ENCODE measurements around the gene ERICH2. TPM values are rescaled to one million over a fixed set of nuclear protein-coding genes. Genes with fewer than 3 reads are reported as not detected.

Gene ERICH2
- polyA plus RNA-seq, 1 of the 3 experiments (the other 2 are of a cell fraction) = not detected

- H3K36me3 ChIP-seq (replicated peaks in 1 of 2; ENCODE audit: control insufficient read depth in 1 of 2, insufficient read depth in 2 of 2, low read length in 1 of 2) = no peaks in the 10 kb centered on the region
- H3K79me2 ChIP-seq (ENCODE audit: insufficient read depth) = no peaks in the 10 kb centered on the region
- POLR2A ChIA-PET = no interaction called here
- WGBS (ENCODE audit: low lambda C conversion rate) = 40% methylated on average over 4 of the region's 4 CpGs
- H3K4me2 ChIP-seq = no peak overlapping the region
- H3K4me3 ChIP-seq (ENCODE audit: low read depth in 2 of 2, low read length in 1 of 2) = no peak overlapping the region
- H3K9ac ChIP-seq = no peak overlapping the region
- H2AFZ ChIP-seq (ENCODE audit: low read depth) = no peak overlapping the region
- no peaks in the 10 kb centered on the region for H3K4me1 ChIP-seq (ENCODE audit: control insufficient read depth in 1 of 2, insufficient read depth in 2 of 2, low read depth in 1 of 2, low read length in 1 of 2)
- H3K9me2 ChIP-seq = no peaks in the 10 kb centered on the region
- H3K27ac ChIP-seq (ENCODE audit: low read depth in 2 of 2, low read length in 1 of 2) = no peak overlapping the region
- no peaks in the 10 kb centered on the region for H4K20me1 ChIP-seq (ENCODE audit: insufficient read depth)
- no peaks in the 10 kb centered on the region for H3K9me3 ChIP-seq
- no peaks in the 10 kb centered on the region for H3F3A ChIP-seq (replicated peaks; ENCODE audit: insufficient read depth)
- DNase-seq = no peak
- TF ChIP-seq, protein P1, sequence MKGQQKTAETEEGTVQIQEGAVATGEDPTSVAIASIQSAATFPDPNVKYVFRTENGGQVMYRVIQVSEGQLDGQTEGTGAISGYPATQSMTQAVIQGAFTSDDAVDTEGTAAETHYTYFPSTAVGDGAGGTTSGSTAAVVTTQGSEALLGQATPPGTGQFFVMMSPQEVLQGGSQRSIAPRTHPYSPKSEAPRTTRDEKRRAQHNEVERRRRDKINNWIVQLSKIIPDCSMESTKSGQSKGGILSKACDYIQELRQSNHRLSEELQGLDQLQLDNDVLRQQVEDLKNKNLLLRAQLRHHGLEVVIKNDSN (IDR thresholded peaks at IDR 0.05; ENCODE audit: borderline replicate concordance, low read depth) = no peak
- no peak for TF ChIP-seq FOXJ3 (CRISPR knock-in tag; IDR thresholded peaks at IDR 0.05)
- TF ChIP-seq NFIC (IDR thresholded peaks at IDR 0.05; ENCODE audit: borderline replicate concordance) = no peak
- TF ChIP-seq TEAD4 (IDR thresholded peaks at IDR 0.05; ENCODE audit: borderline replicate concordance, insufficient read depth) = no peak
- no peak for TF ChIP-seq YY1 (IDR thresholded peaks at IDR 0.05; ENCODE audit: low read depth)
- no peak for TF ChIP-seq CTCF (IDR thresholded peaks at IDR 0.05)
- no peak for TF ChIP-seq TCF12 (IDR thresholded peaks at IDR 0.05)
- TF ChIP-seq MAX (IDR thresholded peaks at IDR 0.05; ENCODE audit: low read depth) = no peak
- TF ChIP-seq NRF1 (IDR thresholded peaks at IDR 0.05; ENCODE audit: low read depth, low read length) = no peak
- TF ChIP-seq RAD21 (IDR thresholded peaks at IDR 0.05; ENCODE audit: low read length) = no peak
- no peak for TF ChIP-seq POLR2AphosphoS5 (IDR thresholded peaks at IDR 0.05; ENCODE audit: low read depth, low read length)
- TF ChIP-seq SMC3 (IDR thresholded peaks at IDR 0.05; ENCODE audit: low read depth, low read length) = no peak
- no peak for TF ChIP-seq TAF1 (IDR thresholded peaks at IDR 0.05; ENCODE audit: borderline replicate concordance, low read depth, low read length)
- no peak for TF ChIP-seq REST (IDR thresholded peaks at IDR 0.05; ENCODE audit: low read depth, low read length)
- TF ChIP-seq GABPA (IDR thresholded peaks at IDR 0.05; ENCODE audit: low read depth) = no peak
- no peak for TF ChIP-seq SIN3A (IDR thresholded peaks at IDR 0.05; ENCODE audit: borderline replicate concordance, low read depth, low read length)
- no peak for TF ChIP-seq FOSL2 (IDR thresholded peaks at IDR 0.05; ENCODE audit: borderline replicate concordance, low read depth)
- no peak for TF ChIP-seq RCOR1 (IDR thresholded peaks at IDR 0.05; ENCODE audit: low read length)
- no peak for TF ChIP-seq CHD2 (IDR thresholded peaks at IDR 0.05; ENCODE audit: low read length, partially characterized antibody)
- 0 out of 2 replicates have a peak, but pooled peaks cover 6% of the 10 kb centered on the region for H3K27me3 ChIP-seq (ENCODE audit: insufficient read depth)
- CTCF ChIA-PET = interaction anchor here (0.6 to 1.5 kb wide), 3 partner anchors 22 to 527 kb away, joined by 4 to 6 read pairs (median 5); partner anchors contain the start of gene GAD1
These were observed 6.9 kb upstream of the ERICH2 start for GRCh38 chr2:170763232-170763631.

Measured in SK-N-SH (cell line).